Bone marrow (tissue), 2 donors: ENCODE results near the gene TTC12.

Experiments
- DNase-seq, 2 donors: peaks; one replicate each; lab custom pipeline; 2025; lab: John Stamatoyannopoulos, UW

Gene TTC12

DNA sequence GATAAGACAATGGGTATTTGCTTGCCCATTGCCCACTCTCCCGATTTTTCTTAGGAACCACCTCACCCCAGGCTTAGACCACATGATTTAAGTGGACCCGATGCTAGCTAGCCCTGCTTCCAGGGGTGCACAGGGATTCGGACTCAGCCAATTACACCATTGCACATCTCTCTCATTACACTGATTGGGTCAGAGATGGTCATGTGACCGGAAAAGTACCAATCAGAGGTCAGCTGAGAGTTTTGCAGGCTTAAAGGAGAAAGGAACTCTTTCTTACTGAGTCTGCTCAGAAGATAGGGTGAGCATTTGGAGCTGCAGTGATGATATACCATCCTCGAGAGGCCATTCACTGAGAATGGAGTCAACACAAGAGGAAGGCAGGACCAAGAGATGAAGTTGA, 61.0 kb downstream of the TTC12 start:
- no peak for DNase-seq

DNA sequence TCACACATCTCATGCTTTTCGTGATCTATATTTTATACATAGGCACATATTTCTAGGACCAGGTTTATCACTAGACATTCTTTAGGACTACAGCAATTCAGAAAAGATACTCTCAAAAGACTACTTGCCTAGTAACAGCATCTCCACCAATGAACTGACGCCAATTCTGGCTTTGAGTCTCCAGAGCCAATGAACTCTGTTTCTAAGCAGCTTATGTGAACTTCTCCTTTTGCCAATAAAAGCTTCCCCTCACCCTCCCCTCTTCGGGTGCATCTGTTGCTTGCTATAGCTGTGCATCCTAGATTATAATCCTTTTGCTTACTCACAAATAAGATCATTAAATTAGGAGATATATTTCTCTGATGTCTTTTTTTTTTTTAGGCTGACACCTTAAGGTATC, 61.8 kb downstream of the TTC12 start:
- DNase-seq = peak in 1 of 2 donors; percentile 25

DNA sequence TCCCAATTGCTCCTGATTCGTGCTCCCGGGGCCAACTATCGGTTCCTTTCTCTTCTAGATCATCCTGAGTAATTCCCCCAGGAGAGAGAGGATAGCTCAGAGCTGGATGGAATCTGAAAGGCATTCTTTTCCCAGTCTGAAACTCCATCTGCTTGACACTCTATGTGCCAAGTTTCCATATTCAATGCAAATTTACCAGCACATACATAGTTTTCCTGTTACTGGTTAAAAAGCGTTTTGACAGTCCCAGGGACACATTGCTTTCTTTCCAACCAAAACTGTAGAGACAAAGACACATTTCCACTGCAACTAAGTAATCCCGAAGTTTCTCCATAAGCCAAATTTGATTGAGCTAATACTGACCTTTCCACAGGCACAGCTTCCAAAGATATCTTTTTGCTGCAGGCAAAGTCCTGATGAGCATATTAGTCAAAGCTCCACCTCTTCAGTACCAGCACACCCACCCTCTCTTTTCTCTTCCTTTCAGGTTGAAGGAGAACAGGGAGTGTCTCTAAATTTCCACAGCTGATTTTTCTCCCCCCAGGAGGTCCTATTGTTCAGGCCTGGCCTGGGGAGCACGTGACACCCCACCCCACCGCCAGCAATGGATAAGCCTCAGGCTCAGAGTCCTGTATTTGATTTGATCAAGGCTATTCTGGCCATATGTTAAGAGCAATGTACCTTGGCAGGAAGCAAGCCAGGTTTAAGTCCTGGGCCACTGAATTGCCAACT, 63.5 kb downstream of the TTC12 start:
- DNase-seq = no peak

DNA sequence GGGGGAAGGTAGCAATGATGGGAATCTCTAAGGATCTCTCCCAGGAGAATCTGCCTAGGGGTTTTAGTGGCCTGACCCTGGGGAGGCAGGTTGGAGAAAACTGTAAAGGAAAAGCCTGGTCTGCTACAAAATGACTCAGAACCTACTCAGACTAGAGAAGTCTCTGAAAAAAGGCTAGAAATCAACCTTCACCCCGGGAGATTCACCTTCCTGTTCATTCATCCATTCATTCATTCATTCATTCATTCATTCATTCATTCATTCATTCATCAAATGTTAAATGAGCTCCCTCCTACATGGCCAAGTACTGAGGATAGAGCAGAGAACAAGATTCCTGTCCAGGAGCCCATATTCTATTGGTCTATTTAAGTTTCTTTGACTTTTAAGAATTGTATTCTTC, 64.3 kb downstream of the TTC12 start:
- DNase-seq = no peak

DNA sequence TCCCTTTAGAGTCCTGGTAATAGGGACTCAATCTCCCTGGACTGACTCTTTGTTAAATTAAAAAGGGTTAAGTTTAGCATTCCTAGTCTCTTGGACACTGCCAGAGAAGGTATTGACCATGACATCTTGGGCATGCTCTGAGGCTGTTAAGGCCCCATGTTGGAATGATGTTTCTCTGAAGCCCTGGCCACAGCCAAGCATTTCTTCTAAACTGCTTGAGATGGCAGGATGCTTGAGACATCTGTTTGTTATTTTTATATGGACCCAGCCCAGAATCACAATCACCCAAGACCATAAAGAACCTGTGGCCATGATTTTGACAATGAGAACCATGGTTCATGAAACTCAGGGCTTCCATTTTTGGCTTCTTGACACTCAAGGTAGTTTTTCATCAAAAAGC, 67.7 kb downstream of the TTC12 start:
- DNase-seq = no peak

DNA sequence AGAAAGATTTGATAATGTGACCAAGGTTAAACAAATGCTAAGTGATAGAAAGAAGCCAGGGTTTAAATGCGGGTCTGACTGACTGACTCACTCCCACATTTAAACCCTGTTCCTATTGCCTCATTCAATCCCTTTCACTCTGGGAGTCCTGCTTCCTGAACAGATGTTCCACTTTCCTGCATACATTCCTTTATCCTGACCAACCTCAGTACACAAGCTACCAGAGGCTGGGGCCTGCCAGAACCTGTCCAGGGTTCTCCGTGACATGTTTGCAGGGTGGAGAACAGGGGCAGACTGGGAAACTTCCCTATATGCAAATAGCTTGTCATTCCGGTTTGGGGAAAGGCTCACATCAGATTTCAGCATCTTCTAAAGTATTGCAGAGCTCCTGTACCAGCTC, 70.2 kb downstream of the TTC12 start:
- DNase-seq = no peak

DNA sequence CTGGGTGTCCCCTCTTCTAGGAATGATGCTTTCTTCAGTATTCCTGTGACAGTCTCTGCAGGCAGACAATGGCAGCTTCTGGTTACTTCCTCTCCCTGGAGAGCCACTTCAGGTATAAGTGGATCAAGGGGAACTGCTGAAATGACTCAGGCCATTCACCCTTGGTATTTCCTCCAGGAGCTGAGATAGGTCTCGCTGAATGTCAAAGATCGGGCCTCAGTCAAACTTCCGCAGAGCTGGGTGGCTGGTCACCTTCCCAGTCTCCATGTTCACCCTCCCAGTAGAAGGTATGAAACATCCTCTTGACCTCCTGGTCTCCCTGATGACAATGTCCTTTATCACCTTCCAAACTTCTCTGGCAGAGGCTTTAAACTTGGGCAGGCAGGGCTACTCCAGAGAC, 71.4 kb downstream of the TTC12 start:
- DNase-seq = no peak

DNA sequence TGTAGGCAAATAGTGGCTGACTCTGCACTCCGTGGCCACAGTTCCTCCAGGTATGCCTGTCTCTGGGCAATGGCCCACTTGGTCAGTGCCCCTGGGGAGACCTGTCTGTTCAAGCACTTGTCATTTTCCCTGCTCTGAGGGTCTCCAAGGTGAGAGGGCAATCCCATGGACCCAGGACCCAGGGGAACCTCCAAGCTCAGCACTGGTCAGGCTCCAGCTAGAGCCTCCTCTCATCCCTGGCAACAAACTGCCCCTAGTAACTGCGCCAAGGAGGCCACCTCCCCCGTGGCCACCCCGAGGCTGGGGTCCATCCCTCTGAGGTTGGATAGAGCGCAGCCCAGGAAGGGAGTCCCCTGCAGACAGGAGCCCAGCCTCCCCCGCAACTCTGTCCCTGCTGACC, 72.5 kb downstream of the TTC12 start:
- DNase-seq = no peak

DNA sequence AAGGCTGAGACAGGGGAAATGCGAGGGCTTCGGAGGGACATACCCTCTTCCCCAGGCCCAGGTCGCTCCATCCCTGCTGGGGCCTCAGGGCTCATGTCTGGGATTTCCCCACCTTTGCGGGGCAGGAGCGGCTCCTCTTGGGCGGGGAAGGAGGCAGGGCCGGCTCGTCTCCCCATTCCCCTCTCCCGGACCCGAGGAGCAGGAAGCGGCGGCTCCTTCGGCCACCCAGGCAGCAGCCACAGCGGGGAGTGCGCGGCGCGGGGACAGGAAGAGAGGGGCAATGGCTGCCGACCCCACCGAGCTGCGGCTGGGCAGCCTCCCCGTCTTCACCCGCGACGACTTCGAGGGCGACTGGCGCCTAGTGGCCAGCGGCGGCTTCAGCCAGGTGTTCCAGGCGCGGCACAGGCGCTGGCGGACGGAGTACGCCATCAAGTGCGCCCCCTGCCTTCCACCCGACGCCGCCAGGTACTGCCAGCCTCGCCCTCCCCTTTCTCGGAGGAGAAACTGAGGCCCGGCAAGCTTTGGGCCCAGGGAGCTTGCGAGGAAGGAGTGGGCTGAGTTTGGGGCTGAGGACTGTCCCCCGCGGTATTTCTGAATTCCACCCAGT, 73.3 kb downstream of the TTC12 start, which contains the start of gene ANKK1:
Gene ANKK1 (plus strand): TSS at position 175 of the 607 bp plus-strand sequence. CDS start 106 bp downstream, at position 281.
- no peak for DNase-seq

DNA sequence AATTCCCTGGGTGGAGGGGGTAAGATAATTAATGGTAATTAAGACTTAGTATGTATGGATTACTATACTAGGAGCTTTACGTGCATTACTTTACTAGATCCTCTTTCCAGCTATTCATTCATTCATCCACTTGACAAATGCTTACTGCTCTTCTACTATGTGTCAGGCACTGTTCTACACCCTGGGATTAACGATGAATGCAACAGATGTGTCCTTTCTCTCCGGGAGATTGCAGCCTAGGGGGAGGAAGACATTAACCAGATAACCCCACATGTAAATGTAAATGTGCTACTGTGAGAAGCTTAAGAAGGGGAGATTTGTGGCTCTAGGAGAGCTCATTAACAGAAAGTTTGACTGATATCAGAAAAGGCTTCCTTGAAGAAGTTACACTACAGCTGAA, 74.9 kb downstream of the TTC12 start:
- no peak for DNase-seq

DNA sequence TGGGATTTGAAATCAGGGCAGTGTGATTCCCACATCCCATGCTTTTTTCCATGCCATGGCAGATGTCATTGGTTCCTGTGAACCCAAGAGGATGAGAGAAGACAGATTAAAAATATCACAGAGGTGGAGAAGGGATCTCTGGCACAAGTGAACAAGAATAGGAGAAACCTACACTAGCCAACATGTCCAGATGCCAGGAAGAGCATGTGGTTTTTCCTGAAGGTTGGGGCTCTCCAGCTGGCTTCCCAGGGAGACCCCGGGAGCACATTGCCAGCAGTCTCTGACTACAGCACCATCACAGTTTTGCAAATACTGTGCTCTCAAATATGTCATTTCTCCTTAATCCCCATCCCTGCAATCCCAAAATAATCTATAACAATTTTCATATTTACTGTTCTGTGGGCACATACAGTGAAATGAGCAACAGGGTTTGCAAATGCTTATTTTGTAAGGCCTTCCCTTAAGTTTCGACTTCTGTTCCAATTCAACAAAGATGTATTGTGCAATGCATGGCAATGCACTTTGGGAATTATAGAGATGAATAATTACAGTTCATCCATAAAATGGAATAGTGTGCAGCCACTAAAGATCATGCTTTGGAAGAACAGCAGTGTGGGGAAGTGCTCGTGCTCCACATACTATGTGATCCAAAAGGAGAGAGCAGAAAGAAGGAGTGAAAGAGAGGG, 78.0 kb downstream of the TTC12 start:
- no peak for DNase-seq

DNA sequence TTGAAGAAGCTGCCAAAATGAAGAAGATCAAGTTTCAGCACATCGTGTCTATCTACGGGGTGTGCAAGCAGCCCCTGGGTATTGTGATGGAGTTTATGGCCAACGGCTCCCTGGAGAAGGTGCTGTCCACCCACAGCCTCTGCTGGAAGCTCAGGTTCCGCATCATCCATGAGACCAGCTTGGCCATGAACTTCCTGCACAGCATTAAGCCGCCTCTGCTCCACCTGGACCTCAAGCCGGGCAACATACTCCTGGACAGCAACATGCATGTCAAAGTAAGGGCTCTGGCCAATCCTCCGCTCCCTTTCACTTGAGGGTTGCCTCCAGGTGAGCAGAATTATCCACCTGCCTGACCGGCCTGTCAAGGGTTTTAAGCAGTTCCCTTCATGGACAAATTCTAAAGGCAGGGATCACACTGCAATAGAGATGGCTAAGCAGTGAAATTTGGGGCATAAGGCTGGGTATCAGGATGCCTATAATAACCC, 79.2 kb downstream of the TTC12 start:
- no peak for DNase-seq

DNA sequence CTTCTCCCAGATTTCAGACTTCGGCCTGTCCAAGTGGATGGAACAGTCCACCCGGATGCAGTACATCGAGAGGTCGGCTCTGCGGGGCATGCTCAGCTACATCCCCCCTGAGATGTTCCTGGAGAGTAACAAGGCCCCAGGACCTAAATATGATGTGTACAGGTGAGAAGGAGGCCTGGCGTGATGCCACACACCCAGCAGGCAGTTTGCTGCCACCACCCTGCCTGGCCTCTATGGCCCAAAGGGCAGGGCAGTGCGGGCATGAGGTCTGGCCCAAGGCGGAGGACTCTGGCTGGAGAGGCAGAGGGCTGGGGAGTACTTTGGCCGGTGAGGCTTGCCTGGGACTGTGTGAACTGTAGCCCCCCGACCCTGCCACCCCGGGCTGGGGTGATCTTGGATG, 80.5 kb downstream of the TTC12 start:
- no peak for DNase-seq

DNA sequence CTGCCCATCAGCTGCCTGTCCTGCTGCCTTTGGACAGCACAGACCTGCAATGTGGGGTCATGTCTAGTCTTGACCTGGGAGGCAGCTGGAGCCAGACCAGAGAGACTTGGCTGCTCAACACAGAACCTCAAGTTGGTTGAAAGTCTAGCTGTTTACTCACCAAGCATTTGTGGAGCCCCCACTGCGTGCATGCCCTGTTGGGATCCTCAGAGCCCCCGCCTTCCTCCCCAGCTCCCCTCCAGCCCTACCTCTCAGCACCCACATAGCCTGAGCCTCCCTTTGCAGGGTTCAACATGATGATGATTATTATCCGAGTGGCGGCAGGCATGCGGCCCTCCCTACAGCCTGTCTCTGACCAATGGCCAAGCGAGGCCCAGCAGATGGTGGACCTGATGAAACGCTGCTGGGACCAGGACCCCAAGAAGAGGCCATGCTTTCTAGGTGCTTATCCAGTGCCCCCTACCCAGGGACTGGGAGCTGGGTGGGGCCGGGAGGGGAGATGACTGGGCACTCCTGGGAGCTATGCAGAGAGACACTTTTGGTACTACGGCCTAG, 81.5 kb downstream of the TTC12 start:
- no peak for DNase-seq

DNA sequence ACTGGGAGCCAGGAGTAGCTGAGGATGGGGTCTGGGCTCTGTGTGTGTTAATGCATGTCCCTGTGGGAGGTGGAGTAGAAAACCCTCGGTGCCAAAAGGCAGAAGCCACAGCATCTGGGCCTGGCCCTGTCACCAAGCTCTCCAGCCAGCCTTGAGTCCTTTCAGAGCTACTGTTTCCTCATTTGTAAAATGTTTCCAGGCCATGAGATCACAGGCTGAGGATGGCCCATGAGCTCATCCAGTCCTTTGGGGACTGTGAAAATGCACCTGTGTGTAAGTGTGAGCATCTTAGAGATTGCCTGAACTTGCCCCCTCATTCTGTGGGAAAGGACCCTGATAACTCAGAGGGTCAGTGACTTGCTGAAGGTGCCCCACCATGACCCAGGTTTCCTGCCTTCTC, 82.3 kb downstream of the TTC12 start:
- DNase-seq = no peak

DNA sequence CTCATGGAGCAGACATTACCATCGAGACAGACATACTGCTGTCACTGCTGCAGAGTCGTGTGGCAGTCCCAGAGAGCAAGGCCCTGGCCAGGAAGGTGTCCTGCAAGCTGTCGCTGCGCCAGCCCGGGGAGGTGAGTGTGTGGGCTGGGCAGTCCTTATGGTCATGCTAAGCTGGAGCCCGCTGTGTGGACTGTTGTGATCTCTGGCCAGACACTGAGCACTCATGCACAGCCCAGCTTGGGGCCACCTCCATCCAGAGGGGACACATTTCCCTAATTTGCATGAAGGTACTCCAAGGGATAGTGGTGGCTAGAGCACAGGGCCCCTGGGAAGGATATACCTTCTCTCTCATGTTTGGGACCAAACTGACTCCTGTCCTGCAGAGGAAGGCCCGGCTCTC, 82.8 kb downstream of the TTC12 start:
- no peak for DNase-seq

DNA sequence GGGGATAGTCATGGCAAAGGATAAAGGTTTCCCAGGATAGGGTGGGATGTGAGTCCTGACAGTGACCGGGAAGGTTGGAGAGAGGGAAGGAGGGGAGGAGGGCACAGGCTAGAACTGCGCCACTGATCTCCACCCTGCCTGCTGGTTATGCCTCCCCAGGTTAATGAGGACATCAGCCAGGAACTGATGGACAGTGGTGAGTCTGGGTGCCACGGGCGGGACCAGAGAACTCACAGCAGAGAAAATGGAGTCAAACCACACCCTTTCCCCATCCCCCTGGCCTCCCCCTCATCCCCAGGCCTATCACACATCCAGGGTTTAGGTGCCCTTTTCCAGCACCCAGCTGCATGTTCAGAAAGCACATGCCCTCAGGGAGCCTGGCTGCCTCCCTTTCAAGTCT, 83.4 kb downstream of the TTC12 start:
- no peak for DNase-seq

DNA sequence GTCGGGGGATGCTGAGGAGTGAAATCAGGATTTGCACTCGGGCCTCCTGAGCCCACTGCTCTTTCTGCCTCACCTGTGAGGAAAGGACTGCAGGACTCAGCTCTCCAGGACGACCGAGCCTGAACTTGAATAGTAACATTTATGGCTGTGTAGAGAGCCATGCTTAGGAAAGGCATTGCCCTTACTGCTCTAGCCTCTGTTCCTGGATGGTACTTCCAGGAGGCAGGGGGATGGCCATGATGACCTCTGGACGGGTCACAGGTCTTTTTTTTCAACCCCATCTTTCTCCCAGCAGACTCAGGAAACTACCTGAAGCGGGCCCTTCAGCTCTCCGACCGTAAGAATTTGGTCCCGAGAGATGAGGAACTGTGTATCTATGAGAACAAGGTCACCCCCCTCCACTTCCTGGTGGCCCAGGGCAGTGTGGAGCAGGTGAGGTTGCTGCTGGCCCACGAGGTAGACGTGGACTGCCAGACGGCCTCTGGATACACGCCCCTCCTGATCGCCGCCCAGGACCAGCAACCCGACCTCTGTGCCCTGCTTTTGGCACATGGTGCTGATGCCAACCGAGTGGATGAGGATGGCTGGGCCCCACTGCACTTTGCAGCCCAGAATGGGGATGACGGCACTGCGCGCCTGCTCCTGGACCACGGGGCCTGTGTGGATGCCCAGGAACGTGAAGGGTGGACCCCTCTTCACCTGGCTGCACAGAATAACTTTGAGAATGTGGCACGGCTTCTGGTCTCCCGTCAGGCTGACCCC, 84.5 kb downstream of the TTC12 start:
- no peak for DNase-seq

DNA sequence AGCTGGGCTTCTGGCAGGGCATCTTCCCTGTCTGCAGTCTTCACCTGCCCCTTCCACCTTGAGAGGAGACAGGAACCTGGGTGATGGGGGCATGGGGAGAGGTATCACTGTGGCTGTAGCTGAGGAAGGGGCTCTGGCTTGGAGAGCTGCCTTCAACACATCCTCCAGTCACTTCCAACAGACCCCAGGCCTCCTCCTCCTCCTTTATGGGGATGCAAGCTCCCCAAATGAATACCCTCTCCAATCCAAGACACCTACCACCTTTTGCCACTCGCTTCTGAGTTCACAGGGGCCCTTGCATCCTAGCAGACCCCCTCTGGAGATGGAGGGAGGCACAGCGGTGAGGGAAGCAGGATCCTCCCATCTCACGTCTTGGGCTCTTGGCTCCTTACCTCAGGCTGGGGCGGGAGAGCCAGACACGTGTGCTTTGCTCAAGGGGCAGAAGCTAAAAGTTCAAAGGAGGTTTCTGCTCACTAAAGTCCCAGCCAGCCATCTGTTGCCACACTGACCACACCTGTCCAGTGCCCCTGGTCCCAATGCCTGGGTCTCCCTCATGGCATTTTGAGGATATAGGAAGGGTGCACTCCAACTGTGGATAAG, 86.3 kb downstream of the TTC12 start:
- DNase-seq = no peak

DNA sequence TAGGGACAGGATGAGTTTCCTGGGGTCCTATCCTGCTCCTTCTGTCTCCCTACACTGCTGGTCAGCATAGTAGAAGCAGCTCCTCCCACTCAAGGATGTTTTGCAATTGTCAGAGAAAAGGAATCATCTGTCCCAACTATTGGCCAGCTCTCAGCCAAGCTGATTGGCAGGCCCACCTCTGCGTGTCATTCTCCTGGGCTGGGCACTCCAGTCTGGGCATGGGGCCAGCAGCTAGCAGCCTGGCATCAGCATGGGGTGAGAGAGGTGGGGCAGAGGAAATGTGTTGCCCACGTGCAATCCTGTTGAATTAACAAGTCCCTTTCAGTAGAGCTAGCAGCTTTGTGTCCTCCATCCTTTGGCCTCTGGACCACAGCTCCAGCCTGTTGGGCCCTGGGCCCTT, 87.3 kb downstream of the TTC12 start:
- DNase-seq = no peak

DNA sequence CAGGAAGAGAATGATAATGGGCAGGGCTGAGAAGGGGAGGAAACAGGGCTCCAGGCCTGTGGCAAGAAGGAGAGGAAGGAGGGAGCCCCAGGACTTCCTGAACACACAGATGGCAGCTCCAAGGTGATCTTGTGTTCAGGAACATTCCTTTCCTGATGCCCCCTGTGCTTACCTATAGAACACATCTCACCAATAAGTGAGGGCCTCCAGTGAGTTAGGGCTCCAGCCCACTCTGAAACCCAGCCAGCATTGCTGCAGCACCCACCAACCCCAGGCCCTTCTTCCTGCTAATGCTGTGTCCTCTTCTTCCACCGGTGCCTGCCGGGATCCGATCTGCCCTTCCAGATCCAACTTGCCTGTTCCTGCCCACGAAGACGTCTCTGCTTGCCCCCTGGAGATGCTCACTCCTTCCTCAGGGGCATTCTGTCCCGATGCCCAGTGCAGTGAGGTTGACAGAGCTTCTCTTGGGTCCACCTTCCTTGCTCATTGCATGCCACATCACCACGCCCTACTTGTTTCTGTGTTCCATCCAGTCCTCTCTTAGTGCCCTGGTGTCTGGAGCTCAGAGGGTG, 90.6 kb downstream of the TTC12 start:
- no peak for DNase-seq
